ENCODE data around the gene GRIN2A. TPM values are rescaled to one million over a fixed set of nuclear protein-coding genes. Genes with fewer than 3 reads are reported as not detected.
"Not testable (repeated sequence)": the region's sequence is repeated elsewhere in the genome, so short reads cannot be mapped to it uniquely, and the experiment has no call there.

The GRIN2A gene
- total RNA-seq, 1 donor from 2014 or later: not detected

- Mint-ChIP-seq H3K36me3 (ENCODE audit: unreplicated experiment) (no peaks in the 10 kb centered on the region), H3K9me3 (ENCODE audit: unreplicated experiment) (peaks cover 23% of the 10 kb centered on the region)
Observed at GRCh38 chr16:9898555-9898954, 283.7 kb downstream of the GRIN2A start.

GRCh38 chr16:9898124-9898523 lies 284.1 kb downstream of the GRIN2A start:
- H3K36me3 Mint-ChIP-seq (ENCODE audit: unreplicated experiment): no peaks in the 10 kb centered on the region

More at GRCh38 chr16:9898555-9898954, 283.7 kb downstream of the GRIN2A start:
- Mint-ChIP-seq H3K27ac (ENCODE audit: unreplicated experiment) (no peak overlapping the region), H3K4me1 (ENCODE audit: unreplicated experiment) (no peaks in the 10 kb centered on the region), H3K27me3 (ENCODE audit: unreplicated experiment) (no peaks in the 10 kb centered on the region), H3K4me3 (ENCODE audit: unreplicated experiment) (no peak overlapping the region)
- DNase-seq (ENCODE audit: extremely low spot score, unreplicated experiment): no peak
- TF ChIP-seq CTCF (IDR thresholded peaks at IDR 0.05): no peak

GRCh38 chr16:9895817-9896216 lies 286.4 kb downstream of the GRIN2A start:
- no peaks in the 10 kb centered on the region for H3K27me3 Mint-ChIP-seq (ENCODE audit: unreplicated experiment)
- H3K4me1 Mint-ChIP-seq (ENCODE audit: unreplicated experiment): no peaks in the 10 kb centered on the region
- no peak overlapping the region for H3K27ac Mint-ChIP-seq (ENCODE audit: unreplicated experiment)
- H3K9me3 Mint-ChIP-seq (ENCODE audit: unreplicated experiment): peaks cover 23% of the 10 kb centered on the region
- no peaks in the 10 kb centered on the region for H3K36me3 Mint-ChIP-seq (ENCODE audit: unreplicated experiment)
- no peak overlapping the region for H3K4me3 Mint-ChIP-seq (ENCODE audit: unreplicated experiment)
- no peak for DNase-seq (ENCODE audit: extremely low spot score, unreplicated experiment)
- TF ChIP-seq CTCF (IDR thresholded peaks at IDR 0.05): no peak

More at GRCh38 chr16:9898124-9898523, 284.1 kb downstream of the GRIN2A start:
- Mint-ChIP-seq H3K9me3 (ENCODE audit: unreplicated experiment) (peaks cover 19% of the 10 kb centered on the region), H3K4me1 (ENCODE audit: unreplicated experiment) (no peaks in the 10 kb centered on the region), H3K4me3 (ENCODE audit: unreplicated experiment) (no peak overlapping the region), H3K27ac (ENCODE audit: unreplicated experiment) (no peak overlapping the region), H3K27me3 (ENCODE audit: unreplicated experiment) (no peaks in the 10 kb centered on the region)
- no peak for DNase-seq (ENCODE audit: extremely low spot score, unreplicated experiment)
- TF ChIP-seq CTCF (IDR thresholded peaks at IDR 0.05): no peak

- no peak for TF ChIP-seq CTCF (IDR thresholded peaks at IDR 0.05)
- DNase-seq (ENCODE audit: extremely low spot score, unreplicated experiment): no peak
- Mint-ChIP-seq H3K27ac (ENCODE audit: unreplicated experiment) (no peak overlapping the region), H3K27me3 (ENCODE audit: unreplicated experiment) (no peaks in the 10 kb centered on the region), H3K36me3 (ENCODE audit: unreplicated experiment) (no peaks in the 10 kb centered on the region), H3K4me3 (ENCODE audit: unreplicated experiment) (no peak overlapping the region), H3K4me1 (ENCODE audit: unreplicated experiment) (no peaks in the 10 kb centered on the region), H3K9me3 (ENCODE audit: unreplicated experiment) (no peaks in the 10 kb centered on the region)
Observed at GRCh38 chr16:9885876-9886275, 296.4 kb downstream of the GRIN2A start.

- Mint-ChIP-seq H3K27ac (ENCODE audit: unreplicated experiment) (no peak overlapping the region), H3K9me3 (ENCODE audit: unreplicated experiment) (no peaks in the 10 kb centered on the region), H3K36me3 (ENCODE audit: unreplicated experiment) (no peaks in the 10 kb centered on the region), H3K27me3 (ENCODE audit: unreplicated experiment) (no peaks in the 10 kb centered on the region), H3K4me1 (ENCODE audit: unreplicated experiment) (no peaks in the 10 kb centered on the region), H3K4me3 (ENCODE audit: unreplicated experiment) (no peak overlapping the region)
- no peak for DNase-seq (ENCODE audit: extremely low spot score, unreplicated experiment)
- TF ChIP-seq CTCF (IDR thresholded peaks at IDR 0.05): no peak
Observed at GRCh38 chr16:9885467-9885866, 296.8 kb downstream of the GRIN2A start.

GRCh38 chr16:9875981-9876380 lies 306.2 kb downstream of the GRIN2A start:
- H3K4me3 Mint-ChIP-seq (ENCODE audit: unreplicated experiment); H3K4me1 Mint-ChIP-seq (ENCODE audit: unreplicated experiment); DNase-seq (ENCODE audit: extremely low spot score, unreplicated experiment); H3K27ac Mint-ChIP-seq (ENCODE audit: unreplicated experiment); H3K9me3 Mint-ChIP-seq (ENCODE audit: unreplicated experiment); H3K27me3 Mint-ChIP-seq (ENCODE audit: unreplicated experiment); H3K36me3 Mint-ChIP-seq (ENCODE audit: unreplicated experiment): not testable (repeated sequence)
